ENCODE results near the gene C11orf58.
A peak's percentile ranks its signal among the peaks of the same experiment; 100 is the strongest.

Gene C11orf58

GRCh38 chr11:16786131-16786530 lies 47.7 kb downstream of the C11orf58 start:
- DNase-seq, result no peak

GRCh38 chr11:16787035-16787742 lies 48.7 kb downstream of the C11orf58 start:
- DNase-seq, result peak; percentile 13

GRCh38 chr11:16788141-16789062 lies 50.0 kb downstream of the C11orf58 start:
- DNase-seq, result peak; percentile 68

GRCh38 chr11:16789063-16789420 lies 50.6 kb downstream of the C11orf58 start:
- DNase-seq, result no peak

GRCh38 chr11:16789560-16790485 lies 51.4 kb downstream of the C11orf58 start:
- no peak for DNase-seq

- no peak for DNase-seq
Observed at GRCh38 chr11:16790486-16791190, 52.2 kb downstream of the C11orf58 start.

GRCh38 chr11:16791191-16791961 lies 52.9 kb downstream of the C11orf58 start:
- DNase-seq, result peak; percentile 91

GRCh38 chr11:16792426-16792825 lies 54.0 kb downstream of the C11orf58 start:
- DNase-seq, result no peak

- no peak for DNase-seq
Observed at GRCh38 chr11:16793009-16793408, 54.6 kb downstream of the C11orf58 start.

- DNase-seq, result no peak
Observed at GRCh38 chr11:16793511-16793910, 55.1 kb downstream of the C11orf58 start.

- no peak for DNase-seq
Observed at GRCh38 chr11:16794047-16794818, 55.8 kb downstream of the C11orf58 start.

- DNase-seq, result no peak
Observed at GRCh38 chr11:16795146-16795545, 56.7 kb downstream of the C11orf58 start.

- no peak for DNase-seq
Observed at GRCh38 chr11:16796311-16796710, 57.9 kb downstream of the C11orf58 start.

GRCh38 chr11:16797776-16798175 lies 59.3 kb downstream of the C11orf58 start:
- no peak for DNase-seq

GRCh38 chr11:16799221-16799620 lies 60.8 kb downstream of the C11orf58 start:
- DNase-seq, result no peak

GRCh38 chr11:16799890-16800289 lies 61.4 kb downstream of the C11orf58 start:
- DNase-seq, result no peak

GRCh38 chr11:16800382-16800781 lies 61.9 kb downstream of the C11orf58 start:
- DNase-seq, result no peak

- DNase-seq, result no peak
Observed at GRCh38 chr11:16801288-16801980, 63.0 kb downstream of the C11orf58 start.

- DNase-seq, result no peak
Observed at GRCh38 chr11:16804104-16804947, 65.9 kb downstream of the C11orf58 start.

All from EL (cell line).